Fibroblast of the aortic adventitia (primary cell): ENCODE results near the gene MYMK. TPM values are rescaled to one million over a fixed set of nuclear protein-coding genes. Genes with fewer than 3 reads are reported as not detected.

Source experiments
- DNase-seq: peaks from one replicate; pipeline ENCODE4 v3.0.0-alpha.2; 2010; ENCODE audit warnings: low read depth
- H3K4me3 ChIP-seq: 2 replicates; pipeline ENCODE4 v1.5.1; 2011; ENCODE audit warnings: low read depth, mild to moderate bottlenecking, control low read depth, low read length, moderate library complexity
- total RNA-seq: library from RNA; depleted of rRNA; stranded (reverse); fragments of >200 nt; gene quantifications from 2 replicates; pipeline ENCODE4 v1.2.3, GENCODE V29; 2012; ENCODE audit warnings: low replicate concordance
- TF ChIP-seq, protein P1 (sequence below): IDR thresholded peaks from 2 replicates; pipeline ENCODE4 v1.5.1; 2011; ENCODE audit warnings: mild to moderate bottlenecking, low read length, control low read depth, inconsistent platforms; ENCODE audit not compliant: insufficient read depth

The MYMK gene
- total RNA-seq, 1 donor, result not detected

DNA sequence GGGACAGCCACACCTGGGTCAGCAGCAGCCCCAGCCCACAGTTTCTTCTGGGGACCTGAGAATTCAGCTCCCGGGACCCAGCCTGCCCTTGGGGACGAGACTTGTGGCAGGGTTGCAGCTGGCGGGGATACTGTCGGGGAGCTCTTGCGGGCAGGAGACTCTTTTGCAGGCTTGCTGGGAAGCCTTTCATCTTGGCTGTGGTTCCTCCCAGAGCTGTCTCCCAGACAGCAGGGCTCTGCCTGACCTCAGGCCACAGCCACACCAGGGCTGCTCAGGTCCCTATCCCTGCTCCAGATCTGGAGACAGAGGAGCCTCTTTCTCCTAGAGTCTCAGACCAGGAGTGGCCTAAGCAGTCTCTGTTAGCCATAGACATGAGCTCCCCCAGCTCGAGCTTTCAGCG lies 4.7 kb upstream of the MYMK start:
- DNase-seq, result no peak
- H3K4me3 ChIP-seq, result no peak overlapping the region
- TF ChIP-seq, protein P1, sequence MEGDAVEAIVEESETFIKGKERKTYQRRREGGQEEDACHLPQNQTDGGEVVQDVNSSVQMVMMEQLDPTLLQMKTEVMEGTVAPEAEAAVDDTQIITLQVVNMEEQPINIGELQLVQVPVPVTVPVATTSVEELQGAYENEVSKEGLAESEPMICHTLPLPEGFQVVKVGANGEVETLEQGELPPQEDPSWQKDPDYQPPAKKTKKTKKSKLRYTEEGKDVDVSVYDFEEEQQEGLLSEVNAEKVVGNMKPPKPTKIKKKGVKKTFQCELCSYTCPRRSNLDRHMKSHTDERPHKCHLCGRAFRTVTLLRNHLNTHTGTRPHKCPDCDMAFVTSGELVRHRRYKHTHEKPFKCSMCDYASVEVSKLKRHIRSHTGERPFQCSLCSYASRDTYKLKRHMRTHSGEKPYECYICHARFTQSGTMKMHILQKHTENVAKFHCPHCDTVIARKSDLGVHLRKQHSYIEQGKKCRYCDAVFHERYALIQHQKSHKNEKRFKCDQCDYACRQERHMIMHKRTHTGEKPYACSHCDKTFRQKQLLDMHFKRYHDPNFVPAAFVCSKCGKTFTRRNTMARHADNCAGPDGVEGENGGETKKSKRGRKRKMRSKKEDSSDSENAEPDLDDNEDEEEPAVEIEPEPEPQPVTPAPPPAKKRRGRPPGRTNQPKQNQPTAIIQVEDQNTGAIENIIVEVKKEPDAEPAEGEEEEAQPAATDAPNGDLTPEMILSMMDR, result no peak

DNA sequence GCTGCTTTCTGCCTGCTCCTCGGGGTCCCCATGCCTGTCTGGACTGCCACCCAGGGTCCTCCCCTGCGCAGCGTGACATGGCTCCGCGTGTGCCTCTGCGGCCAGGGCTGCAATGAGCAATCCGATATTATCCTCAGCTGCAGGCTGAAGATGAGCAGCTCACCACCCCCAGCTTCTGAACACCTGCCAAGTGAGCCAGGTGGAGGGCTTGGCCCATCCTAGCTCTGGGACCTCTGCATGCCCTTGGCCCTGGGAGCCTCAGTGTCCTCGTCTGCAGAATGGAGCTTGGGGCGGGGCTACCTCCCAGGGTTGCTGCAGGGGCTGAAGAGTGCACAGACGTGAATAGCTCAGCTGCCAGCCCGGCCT lies 4.1 kb upstream of the MYMK start:
- TF ChIP-seq, protein P1, result no peak
- H3K4me3 ChIP-seq, result no peak overlapping the region
- no peak for DNase-seq

DNA sequence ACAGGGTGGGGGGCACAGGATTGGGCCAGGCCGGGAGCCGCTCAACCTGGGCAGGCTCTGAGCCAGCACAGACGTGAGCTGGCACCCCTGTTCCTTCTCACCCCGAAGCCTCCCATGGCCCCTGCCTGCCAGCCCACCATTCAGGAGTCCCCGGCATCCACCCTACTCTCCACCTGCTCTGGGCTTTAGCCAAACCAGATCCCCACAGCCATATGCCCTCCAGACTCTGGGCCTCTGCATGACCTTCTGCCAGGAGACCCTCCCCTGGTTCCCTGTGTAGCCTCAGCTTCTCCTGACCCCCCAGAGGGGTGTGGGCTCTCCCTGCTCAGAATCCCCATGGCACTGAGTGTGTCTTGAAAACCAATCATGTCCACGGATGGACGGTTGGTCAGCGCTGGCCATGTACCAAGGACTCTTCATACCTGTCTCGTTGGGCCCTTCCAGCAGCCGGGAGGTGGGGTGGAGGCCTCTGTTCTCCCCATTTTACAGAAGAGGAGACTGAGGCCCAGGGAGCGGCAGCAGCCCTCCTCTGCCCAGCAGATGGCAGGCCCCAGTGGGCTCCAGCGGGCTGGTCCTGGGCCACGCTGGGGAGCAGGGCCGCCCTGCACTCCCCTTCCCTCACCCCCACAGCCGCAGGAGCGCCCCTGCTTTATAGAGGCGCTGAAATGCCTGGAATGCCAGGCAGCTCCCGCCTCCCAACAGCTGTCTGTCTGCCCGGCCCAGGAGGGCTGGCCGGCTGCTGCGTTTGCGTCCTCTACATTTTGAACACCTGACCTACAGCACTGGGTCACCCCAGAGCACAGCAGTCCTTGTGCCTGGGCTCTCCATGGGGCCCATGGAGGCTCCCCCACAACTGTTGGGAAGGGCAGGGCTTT lies 3.5 kb upstream of the MYMK start:
- TF ChIP-seq, protein P1, result no peak
- H3K4me3 ChIP-seq, result no peak overlapping the region
- no peak for DNase-seq

DNA sequence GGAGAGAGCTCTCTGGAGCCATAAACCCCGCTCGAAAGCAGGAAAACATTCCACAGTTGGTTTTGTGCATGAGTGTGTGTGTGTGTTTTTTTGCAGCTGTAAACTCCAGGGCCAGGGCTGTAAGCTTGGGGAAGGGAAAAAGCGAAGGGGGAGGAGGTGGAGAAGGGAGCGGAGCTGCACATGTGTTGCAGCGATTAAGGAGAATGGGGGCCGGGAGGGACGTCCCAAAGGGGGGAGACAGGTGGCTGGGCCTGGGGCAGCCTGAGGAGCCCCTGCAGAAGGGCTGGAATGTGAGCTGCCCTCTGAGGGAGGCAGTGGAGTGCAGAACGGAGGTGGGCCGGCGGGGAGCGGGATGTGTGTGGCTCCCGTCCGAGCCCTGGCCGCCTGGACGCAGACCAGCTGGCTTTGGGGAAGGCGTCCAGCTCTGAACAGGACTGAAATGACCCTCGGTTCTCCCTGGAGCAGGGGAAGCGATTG lies 2.7 kb upstream of the MYMK start:
- TF ChIP-seq, protein P1, result no peak
- H3K4me3 ChIP-seq, result no peak overlapping the region
- DNase-seq, result peak; percentile 31

DNA sequence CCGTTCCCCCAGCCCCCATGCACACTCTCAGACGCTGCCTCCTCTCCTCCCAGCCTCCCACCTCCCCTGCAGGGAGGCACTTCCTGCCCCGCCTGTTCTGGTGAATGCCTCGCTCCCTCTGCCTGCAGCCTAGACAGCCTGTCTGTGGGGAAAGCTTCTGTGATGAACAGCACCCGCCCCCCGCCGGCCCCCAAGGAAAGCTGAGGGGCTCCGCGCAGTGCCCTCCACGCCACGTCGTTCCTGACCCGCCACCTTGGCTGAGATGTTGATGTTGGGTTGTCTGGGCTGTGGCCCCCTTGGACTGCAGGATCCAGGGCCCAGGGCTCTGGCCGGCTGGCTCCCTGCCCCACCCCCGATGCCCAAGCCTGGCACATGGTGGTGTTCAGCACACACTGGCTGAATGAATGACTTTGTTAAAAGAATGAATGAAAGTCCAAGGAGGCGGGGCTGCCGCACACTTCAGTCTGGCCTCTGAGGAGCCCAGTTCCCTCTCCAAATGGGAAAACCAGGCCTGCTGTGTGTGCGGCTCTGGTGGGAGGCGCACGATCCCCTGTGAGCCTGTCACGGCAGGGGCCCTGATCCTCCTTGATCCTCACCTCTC lies 2.1 kb upstream of the MYMK start:
- H3K4me3 ChIP-seq, result no peak overlapping the region
- DNase-seq, result no peak
- TF ChIP-seq, protein P1, result no peak

DNA sequence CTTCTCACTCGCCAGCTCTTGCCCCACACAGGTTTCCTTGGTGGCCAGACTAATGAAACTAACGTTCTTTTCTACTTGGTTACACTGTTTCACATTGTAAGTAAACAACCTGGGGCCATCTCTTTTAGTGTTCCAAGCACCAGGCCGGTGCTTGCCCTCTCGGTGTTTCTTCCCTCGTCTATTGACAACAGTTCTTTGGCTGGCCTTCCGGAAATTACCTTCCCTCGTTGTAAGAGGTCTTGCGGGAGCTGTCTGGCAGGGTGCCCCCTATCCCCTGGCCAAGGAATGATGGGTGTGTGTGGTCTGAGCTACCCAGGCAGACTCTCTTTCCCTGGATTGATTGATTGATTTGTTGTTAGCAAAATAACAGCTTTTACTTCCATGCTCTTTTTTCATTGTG lies 918 bp upstream of the MYMK start:
- H3K4me3 ChIP-seq, result no peak overlapping the region

More for the DNA sequence above, 918 bp upstream of the MYMK start:
- no peak for DNase-seq
- TF ChIP-seq, protein P1, result no peak
